ENCODE data around the gene KCNIP4.
A peak's percentile ranks its signal among the peaks of the same experiment; 100 is the strongest.

KCNIP4 gene

DNA sequence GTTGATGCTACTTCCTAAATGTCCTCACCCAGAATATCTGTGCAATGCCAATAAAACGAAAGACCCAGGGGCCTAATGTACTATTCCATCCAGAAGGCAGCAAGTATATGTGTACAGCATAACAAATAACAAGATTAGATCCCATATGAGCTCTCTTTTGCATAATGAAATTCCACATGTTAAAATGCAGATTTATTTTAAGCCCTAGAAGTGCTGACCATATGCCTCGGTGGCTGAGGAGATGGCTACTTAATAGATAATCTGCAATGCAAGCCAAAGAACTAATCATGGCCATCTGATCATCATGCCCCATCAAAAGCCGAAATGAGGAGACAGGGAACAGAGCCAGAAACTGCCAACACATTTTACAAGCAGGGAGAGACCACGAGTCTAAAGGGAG lies 293.5 kb downstream of the KCNIP4 start:
- in situ Hi-C loops (cut with MboI; ENCODE audit: low sequenced_read_pairs) = no loop called here
- no peaks in the 10 kb centered on the region for H3K9me3 ChIP-seq
- H3K4me3 ChIP-seq = no peak overlapping the region
- H3K4me1 ChIP-seq = no peaks in the 10 kb centered on the region
- H3K27me3 ChIP-seq (ENCODE audit: low read depth) = no peaks in the 10 kb centered on the region
- DNase-seq (ENCODE audit: low spot score in 2 of 2) = no peak
- no peaks in the 10 kb centered on the region for H3K36me3 ChIP-seq (replicated peaks)

DNA sequence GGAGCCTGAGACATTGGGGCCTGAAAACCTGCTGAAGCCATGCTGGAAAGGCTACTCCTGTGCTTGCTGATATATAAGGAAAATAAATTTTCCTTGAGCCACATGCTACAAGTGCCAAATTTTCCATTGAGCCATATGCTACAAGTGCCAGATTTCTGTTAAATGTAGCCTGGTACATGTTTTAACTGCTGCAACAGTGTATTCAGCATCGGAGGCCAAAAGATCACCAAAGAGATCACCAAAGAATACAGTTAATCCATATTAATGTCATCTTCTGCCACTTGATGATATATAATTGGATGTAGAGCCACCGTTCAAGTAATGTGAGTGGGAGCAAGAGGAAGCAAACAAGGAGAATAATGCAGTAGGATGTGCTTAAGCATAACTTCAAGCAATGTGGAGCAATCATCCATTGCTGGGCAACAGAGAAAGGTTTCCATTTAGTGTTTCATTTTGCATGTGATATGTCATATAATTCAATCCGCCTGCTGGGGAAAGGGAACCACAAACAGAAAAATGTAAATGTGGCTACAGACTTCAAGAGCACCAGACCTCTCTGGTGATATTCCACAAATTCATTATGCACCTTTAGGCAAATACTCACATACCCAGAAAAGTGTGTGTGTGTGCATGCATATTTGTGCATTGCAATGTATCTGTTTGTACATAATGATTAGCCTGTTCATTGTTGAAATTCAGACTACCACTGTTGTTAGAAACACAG lies 295.9 kb downstream of the KCNIP4 start:
- H3K4me1 ChIP-seq = no peaks in the 10 kb centered on the region
- no peak overlapping the region for H3K4me3 ChIP-seq
- H3K27me3 ChIP-seq (ENCODE audit: low read depth) = no peaks in the 10 kb centered on the region
- DNase-seq (ENCODE audit: low spot score in 2 of 2) = no peak
- no peaks in the 10 kb centered on the region for H3K36me3 ChIP-seq (replicated peaks)
- no peaks in the 10 kb centered on the region for H3K9me3 ChIP-seq
- in situ Hi-C loops (cut with MboI; ENCODE audit: low sequenced_read_pairs) = no loop called here

- H3K27me3 ChIP-seq (ENCODE audit: low read depth) = no peaks in the 10 kb centered on the region
- H3K36me3 ChIP-seq (replicated peaks) = no peaks in the 10 kb centered on the region
- no peak overlapping the region for H3K4me3 ChIP-seq
- H3K4me1 ChIP-seq = no peaks in the 10 kb centered on the region
- in situ Hi-C loops (cut with MboI; ENCODE audit: low sequenced_read_pairs) = no loop called here
- no peak for DNase-seq (ENCODE audit: low spot score in 2 of 2)
- H3K9me3 ChIP-seq = no peaks in the 10 kb centered on the region
Observed at GRCh38 chr4:21649391-21650090, 299.0 kb downstream of the KCNIP4 start.

- no peaks in the 10 kb centered on the region for H3K9me3 ChIP-seq
- no peak for DNase-seq (ENCODE audit: low spot score in 2 of 2)
- H3K4me1 ChIP-seq = no peaks in the 10 kb centered on the region
- no peaks in the 10 kb centered on the region for H3K36me3 ChIP-seq (replicated peaks)
- no peaks in the 10 kb centered on the region for H3K27me3 ChIP-seq (ENCODE audit: low read depth)
- no peak overlapping the region for H3K4me3 ChIP-seq
- in situ Hi-C loops (cut with MboI; ENCODE audit: low sequenced_read_pairs) = no loop called here
Observed at GRCh38 chr4:21645776-21646175, 302.8 kb downstream of the KCNIP4 start.

GRCh38 chr4:21641696-21642095 lies 306.9 kb downstream of the KCNIP4 start:
- H3K9me3 ChIP-seq = no peaks in the 10 kb centered on the region
- no peaks in the 10 kb centered on the region for H3K27me3 ChIP-seq (ENCODE audit: low read depth)
- in situ Hi-C loops (cut with MboI; ENCODE audit: low sequenced_read_pairs) = no loop called here
- H3K4me1 ChIP-seq = no peaks in the 10 kb centered on the region
- H3K4me3 ChIP-seq = no peak overlapping the region
- no peak for DNase-seq (ENCODE audit: low spot score in 2 of 2)
- H3K36me3 ChIP-seq (replicated peaks) = no peaks in the 10 kb centered on the region

- H3K27me3 ChIP-seq (ENCODE audit: low read depth) = no peaks in the 10 kb centered on the region
- no peaks in the 10 kb centered on the region for H3K4me1 ChIP-seq
- DNase-seq (ENCODE audit: low spot score in 2 of 2) = no peak
- H3K9me3 ChIP-seq = no peaks in the 10 kb centered on the region
- H3K4me3 ChIP-seq = no peak overlapping the region
- H3K36me3 ChIP-seq (replicated peaks) = no peaks in the 10 kb centered on the region
- in situ Hi-C loops (cut with MboI; ENCODE audit: low sequenced_read_pairs) = no loop called here
Observed at GRCh38 chr4:21638171-21638725, 310.3 kb downstream of the KCNIP4 start.

DNA sequence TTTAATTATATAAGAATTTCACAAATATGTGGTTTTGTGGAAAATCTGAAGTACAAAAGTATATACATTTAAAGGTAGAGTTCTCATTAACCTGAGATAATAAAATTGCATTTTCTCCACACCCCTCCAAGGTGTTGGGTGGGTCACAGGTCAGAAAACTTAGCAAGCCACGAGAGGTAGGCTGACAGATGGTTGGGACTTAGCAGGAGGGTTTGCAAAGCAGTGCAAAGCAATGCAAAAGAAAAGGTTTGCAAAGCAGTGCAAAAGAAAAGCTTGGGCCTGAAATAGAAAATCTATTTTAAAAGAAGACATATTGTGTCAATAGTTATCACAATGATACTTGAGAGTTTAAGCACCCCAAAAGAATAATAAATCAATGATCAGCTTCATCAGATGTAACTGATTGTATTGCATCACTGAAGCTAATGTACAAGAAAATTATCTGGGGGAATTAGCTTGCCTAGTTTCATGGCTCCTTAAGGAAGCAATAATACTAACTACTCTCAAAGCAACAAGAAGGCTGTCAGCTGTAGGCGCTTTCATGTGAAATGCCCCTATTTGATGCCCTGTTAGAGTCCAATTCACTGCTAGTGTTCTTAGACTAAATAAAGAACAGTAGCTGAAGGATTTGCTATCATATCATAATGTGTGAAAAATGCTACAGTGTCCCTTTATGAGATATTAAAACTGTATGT lies 319.5 kb downstream of the KCNIP4 start:
- DNase-seq (ENCODE audit: low spot score in 2 of 2) = no peak
- Histone ChIP-seq H3K4me1 (no peaks in the 10 kb centered on the region), H3K36me3 (replicated peaks) (no peaks in the 10 kb centered on the region), H3K27me3 (ENCODE audit: low read depth) (no peaks in the 10 kb centered on the region), H3K9me3 (no peaks in the 10 kb centered on the region), H3K4me3 (no peak overlapping the region)
- in situ Hi-C loops (cut with MboI; ENCODE audit: low sequenced_read_pairs) = no loop called here

- Histone ChIP-seq H3K4me3 (no peak overlapping the region), H3K4me1 (no peaks in the 10 kb centered on the region), H3K27me3 (ENCODE audit: low read depth) (no peaks in the 10 kb centered on the region), H3K9me3 (no peaks in the 10 kb centered on the region), H3K36me3 (replicated peaks) (no peaks in the 10 kb centered on the region)
- in situ Hi-C loops (cut with MboI; ENCODE audit: low sequenced_read_pairs) = no loop called here
- DNase-seq (ENCODE audit: low spot score in 2 of 2) = no peak
Observed at GRCh38 chr4:21628116-21628670, 320.4 kb downstream of the KCNIP4 start.

DNA sequence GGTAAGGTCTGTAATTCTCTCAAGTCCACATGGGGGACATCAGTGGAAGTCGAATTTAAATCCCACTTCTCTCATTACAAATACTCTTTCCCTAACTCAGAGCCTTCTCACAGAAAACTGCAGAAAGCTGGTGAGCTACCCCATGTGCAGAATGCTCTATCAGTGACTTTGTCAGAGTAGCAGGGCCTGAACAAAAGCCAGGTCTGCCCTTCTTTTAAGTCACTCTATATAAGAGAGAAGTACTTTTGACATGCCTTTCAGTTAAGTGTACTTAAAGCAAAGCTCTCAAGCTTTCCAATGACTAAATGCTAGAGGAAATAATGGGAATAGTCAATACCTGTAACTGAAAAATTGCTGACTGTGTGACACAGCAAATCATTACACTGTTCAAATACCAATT lies 323.1 kb downstream of the KCNIP4 start:
- no peaks in the 10 kb centered on the region for H3K9me3 ChIP-seq
- H3K27me3 ChIP-seq (ENCODE audit: low read depth) = no peaks in the 10 kb centered on the region; the same call in 1 of the 2 replicates
- H3K4me3 ChIP-seq = no peak overlapping the region
- no peaks in the 10 kb centered on the region for H3K36me3 ChIP-seq (replicated peaks)
- no peak for DNase-seq (ENCODE audit: low spot score in 2 of 2)
- H3K4me1 ChIP-seq = no peaks in the 10 kb centered on the region
- in situ Hi-C loops (cut with MboI; ENCODE audit: low sequenced_read_pairs) = no loop called here

GRCh38 chr4:21605006-21605405 lies 343.6 kb downstream of the KCNIP4 start:
- H3K4me1 ChIP-seq = no peaks in the 10 kb centered on the region
- no peak for DNase-seq (ENCODE audit: low spot score in 2 of 2)
- H3K4me3 ChIP-seq = no peak overlapping the region
- in situ Hi-C loops (cut with MboI; ENCODE audit: low sequenced_read_pairs) = no loop called here
- no peaks in the 10 kb centered on the region for H3K27me3 ChIP-seq (ENCODE audit: low read depth)
- H3K9me3 ChIP-seq = no peaks in the 10 kb centered on the region
- H3K36me3 ChIP-seq (replicated peaks) = no peaks in the 10 kb centered on the region

GRCh38 chr4:21596521-21596920 lies 352.1 kb downstream of the KCNIP4 start:
- H3K9me3 ChIP-seq = no peaks in the 10 kb centered on the region
- peak in 1 of 2 experiments; percentile 14 for DNase-seq (ENCODE audit: low spot score in 2 of 2)
- no peak overlapping the region for H3K4me3 ChIP-seq
- H3K4me1 ChIP-seq = peaks cover 8% of the 10 kb centered on the region
- in situ Hi-C loops (cut with MboI; ENCODE audit: low sequenced_read_pairs) = no loop called here
- H3K27me3 ChIP-seq (ENCODE audit: low read depth) = no peaks in the 10 kb centered on the region
- no peaks in the 10 kb centered on the region for H3K36me3 ChIP-seq (replicated peaks)

DNA sequence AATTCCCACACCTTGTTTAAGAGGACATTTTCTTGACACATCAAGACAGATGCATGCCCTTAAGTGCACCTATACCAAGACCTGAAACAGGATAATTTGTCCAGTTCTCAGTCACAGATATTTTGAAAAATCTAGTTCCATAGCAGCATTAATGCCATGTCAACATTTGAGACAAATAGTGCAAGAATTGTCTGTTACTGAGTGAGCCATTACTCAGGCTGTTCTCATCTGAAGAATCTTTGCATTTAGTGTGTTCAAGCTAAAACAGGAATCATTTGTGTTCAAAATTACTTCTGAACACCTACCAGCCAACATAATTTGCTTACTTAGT lies 354.9 kb downstream of the KCNIP4 start:
- H3K4me3 ChIP-seq = no peak overlapping the region
- no peak for DNase-seq (ENCODE audit: low spot score in 2 of 2)
- no peaks in the 10 kb centered on the region for H3K9me3 ChIP-seq
- no peaks in the 10 kb centered on the region for H3K27me3 ChIP-seq (ENCODE audit: low read depth)
- no peaks in the 10 kb centered on the region for H3K36me3 ChIP-seq (replicated peaks)
- in situ Hi-C loops (cut with MboI; ENCODE audit: low sequenced_read_pairs) = no loop called here
- H3K4me1 ChIP-seq = peaks cover 8% of the 10 kb centered on the region

- in situ Hi-C loops (cut with MboI; ENCODE audit: low sequenced_read_pairs) = no loop called here
- peaks cover 8% of the 10 kb centered on the region for H3K4me1 ChIP-seq
- H3K4me3 ChIP-seq = no peak overlapping the region
- no peaks in the 10 kb centered on the region for H3K36me3 ChIP-seq (replicated peaks)
- no peaks in the 10 kb centered on the region for H3K27me3 ChIP-seq (ENCODE audit: low read depth)
- no peaks in the 10 kb centered on the region for H3K9me3 ChIP-seq
- no peak for DNase-seq (ENCODE audit: low spot score in 2 of 2)
Observed at GRCh38 chr4:21592970-21593670, 355.5 kb downstream of the KCNIP4 start.

Measured in HAP-1 (cell line).